MCF 10A (cell line): ENCODE data around the gene PCYT1B. TPM values are rescaled to one million over a fixed set of nuclear protein-coding genes. Genes with fewer than 3 reads are reported as not detected.

Experiments used
- BruUV-seq: library from RNA; stranded (reverse); fragments of 400-500 nt; replicated peaks from 2 replicates; lab custom pipeline; 2021; lab: Mats Ljungman, UMichigan
- CTCF ChIA-PET: fragments of 300-600 bp; sonication (Branson Sonifier 250); formaldehyde crosslinking; extraction: SDS; loops from one replicate; lab custom pipeline; 2021; ENCODE audit warnings: antibody characterized with exemption, inconsistent platforms; lab: Yijun Ruan, JAX
- POLR2A ChIA-PET: fragments of 300-600, 350-650 bp; sonication (Branson Sonifier 250); formaldehyde crosslinking; extraction: SDS; loops from one replicate; lab custom pipeline; 2020; ENCODE audit warnings: antibody characterized with exemption, inconsistent platforms; lab: Yijun Ruan, JAX
- DNase-seq: peaks from one replicate; pipeline ENCODE4 v3.0.0-alpha.2; 2018; ENCODE audit not compliant: unreplicated experiment
- H3K27ac Mint-ChIP-seq: one replicate; pipeline ENCODE4 v1.8.0; 2022; ENCODE audit warnings: mild to moderate bottlenecking, low read depth, mixed read lengths; ENCODE audit not compliant: unreplicated experiment
- H3K27me3 Mint-ChIP-seq: one replicate; pipeline ENCODE4 v1.8.0; 2022; ENCODE audit warnings: mixed read lengths; ENCODE audit not compliant: insufficient read depth, unreplicated experiment
- H3K36me3 Mint-ChIP-seq: one replicate; pipeline ENCODE4 v1.8.0; 2022; ENCODE audit warnings: mild to moderate bottlenecking, moderate library complexity, mixed read lengths; ENCODE audit not compliant: insufficient read depth, unreplicated experiment
- H3K4me1 Mint-ChIP-seq: one replicate; pipeline ENCODE4 v1.8.0; 2022; ENCODE audit warnings: mixed read lengths; ENCODE audit not compliant: insufficient read depth, unreplicated experiment
- H3K4me3 Mint-ChIP-seq: one replicate; pipeline ENCODE4 v1.8.0; 2022; ENCODE audit warnings: mild to moderate bottlenecking, moderate library complexity, mixed read lengths; ENCODE audit not compliant: unreplicated experiment
- H3K9me3 Mint-ChIP-seq: one replicate; pipeline ENCODE4 v1.8.0; 2022; ENCODE audit warnings: mixed read lengths; ENCODE audit not compliant: unreplicated experiment
- intact Hi-C: fragments of 100-400 bp; cut with micrococcal nuclease; formaldehyde crosslinking; loops from 2 replicates; pipeline ENCODE4 v1.14.1; 2022
- total RNA-seq: library from RNA; stranded (reverse); gene quantifications from 2 replicates; pipeline ENCODE4 v1.2.3, GENCODE V29; 2022
- TF ChIP-seq, protein P1 (sequence below): fragments of 200-600 bp; IDR thresholded peaks from one replicate; pipeline ENCODE4 v1.8.0; 2022; ENCODE audit warnings: antibody characterized with exemption, mild to moderate bottlenecking; ENCODE audit not compliant: unreplicated experiment

PCYT1B gene
- total RNA-seq, 1 experiment from 2014 or later = not detected

DNA sequence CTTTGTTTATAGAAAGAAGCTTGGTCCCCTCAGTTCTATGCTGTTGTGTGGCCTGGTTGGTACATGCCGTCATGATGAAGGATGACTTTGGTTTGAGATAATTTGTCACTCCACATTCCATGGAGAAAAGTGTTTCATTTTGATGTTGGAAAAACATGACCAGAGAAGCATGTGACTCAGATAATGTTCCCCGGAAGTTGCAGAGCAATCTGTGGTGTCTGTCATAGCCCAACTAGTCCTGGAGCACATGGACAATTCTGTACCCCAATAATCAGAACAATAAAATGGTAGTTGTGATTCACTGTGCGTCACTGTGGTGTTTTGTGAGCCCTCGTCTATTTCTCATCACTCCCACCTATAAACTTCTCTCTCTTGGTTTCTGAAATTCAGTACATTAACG, 97.0 kb downstream of the PCYT1B start:
- ChIA-PET CTCF (interaction anchor here (1.0 kb wide), 1 partner anchor 15 kb away, joined by 3 read pairs; no protein-coding TSS in a partner anchor), POLR2A (no interaction called here)
- Mint-ChIP-seq H3K4me3 (no peak overlapping the region), H3K27ac (no peak overlapping the region), H3K36me3 (no peaks in the 10 kb centered on the region), H3K9me3 (no peaks in the 10 kb centered on the region), H3K4me1 (no peaks in the 10 kb centered on the region), H3K27me3 (peaks cover 82% of the 10 kb centered on the region)
- no peak for DNase-seq
- intact Hi-C loops = no loop called here
- BruUV-seq = no TSS peak
- TF ChIP-seq, protein P1, sequence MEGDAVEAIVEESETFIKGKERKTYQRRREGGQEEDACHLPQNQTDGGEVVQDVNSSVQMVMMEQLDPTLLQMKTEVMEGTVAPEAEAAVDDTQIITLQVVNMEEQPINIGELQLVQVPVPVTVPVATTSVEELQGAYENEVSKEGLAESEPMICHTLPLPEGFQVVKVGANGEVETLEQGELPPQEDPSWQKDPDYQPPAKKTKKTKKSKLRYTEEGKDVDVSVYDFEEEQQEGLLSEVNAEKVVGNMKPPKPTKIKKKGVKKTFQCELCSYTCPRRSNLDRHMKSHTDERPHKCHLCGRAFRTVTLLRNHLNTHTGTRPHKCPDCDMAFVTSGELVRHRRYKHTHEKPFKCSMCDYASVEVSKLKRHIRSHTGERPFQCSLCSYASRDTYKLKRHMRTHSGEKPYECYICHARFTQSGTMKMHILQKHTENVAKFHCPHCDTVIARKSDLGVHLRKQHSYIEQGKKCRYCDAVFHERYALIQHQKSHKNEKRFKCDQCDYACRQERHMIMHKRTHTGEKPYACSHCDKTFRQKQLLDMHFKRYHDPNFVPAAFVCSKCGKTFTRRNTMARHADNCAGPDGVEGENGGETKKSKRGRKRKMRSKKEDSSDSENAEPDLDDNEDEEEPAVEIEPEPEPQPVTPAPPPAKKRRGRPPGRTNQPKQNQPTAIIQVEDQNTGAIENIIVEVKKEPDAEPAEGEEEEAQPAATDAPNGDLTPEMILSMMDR = no peak

DNA sequence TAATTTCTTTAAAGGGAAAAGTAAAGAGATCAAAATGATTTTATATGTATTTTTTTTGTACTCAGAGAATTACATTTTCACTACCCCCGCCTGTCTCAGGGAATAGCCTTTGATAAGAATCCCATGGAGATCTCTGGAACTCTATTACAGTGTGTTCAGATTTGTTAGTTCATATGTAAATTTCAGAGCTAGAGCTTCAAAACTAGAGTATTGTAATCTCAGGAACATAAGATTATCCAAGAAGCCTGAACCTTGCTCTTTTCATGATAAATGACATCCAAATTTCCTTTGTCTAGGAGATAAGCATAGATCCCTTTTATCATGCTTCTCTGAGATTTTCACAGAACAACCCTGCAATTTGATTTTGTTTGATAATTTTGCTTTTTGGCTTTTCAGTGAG, 99.2 kb downstream of the PCYT1B start:
- no peaks in the 10 kb centered on the region for H3K36me3 Mint-ChIP-seq
- TF ChIP-seq, protein P1 = no peak
- ChIA-PET CTCF (interaction anchor here (0.5 kb wide), 1 partner anchor 310 kb away, joined by 3 read pairs; no protein-coding TSS in a partner anchor), POLR2A (no interaction called here)
- no TSS peak for BruUV-seq
- intact Hi-C loops = no loop called here
- no peak for DNase-seq
- peaks cover 82% of the 10 kb centered on the region for H3K27me3 Mint-ChIP-seq
- H3K27ac Mint-ChIP-seq = no peak overlapping the region
- H3K9me3 Mint-ChIP-seq = no peaks in the 10 kb centered on the region
- no peak overlapping the region for H3K4me3 Mint-ChIP-seq
- H3K4me1 Mint-ChIP-seq = no peaks in the 10 kb centered on the region

DNA sequence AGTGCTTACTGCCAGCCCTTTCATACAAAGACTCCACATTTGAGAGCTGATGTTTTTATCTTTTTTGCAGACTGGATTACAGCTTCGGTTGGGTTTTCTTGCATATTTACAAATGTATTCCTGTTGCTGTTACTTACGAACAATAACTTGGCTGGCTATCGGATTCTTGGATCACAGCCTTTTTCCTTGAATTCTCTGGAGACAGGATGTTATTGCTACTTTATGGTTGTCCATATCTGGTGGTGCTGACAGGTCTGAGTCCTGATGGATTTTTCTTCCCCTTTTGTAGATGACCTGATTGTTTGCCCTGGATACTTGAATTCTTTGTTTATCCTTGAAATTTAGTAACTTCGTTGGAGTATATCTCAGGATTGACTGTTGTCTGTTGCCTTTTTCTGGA, 104.4 kb downstream of the PCYT1B start:
- intact Hi-C loops = no loop called here

DNA sequence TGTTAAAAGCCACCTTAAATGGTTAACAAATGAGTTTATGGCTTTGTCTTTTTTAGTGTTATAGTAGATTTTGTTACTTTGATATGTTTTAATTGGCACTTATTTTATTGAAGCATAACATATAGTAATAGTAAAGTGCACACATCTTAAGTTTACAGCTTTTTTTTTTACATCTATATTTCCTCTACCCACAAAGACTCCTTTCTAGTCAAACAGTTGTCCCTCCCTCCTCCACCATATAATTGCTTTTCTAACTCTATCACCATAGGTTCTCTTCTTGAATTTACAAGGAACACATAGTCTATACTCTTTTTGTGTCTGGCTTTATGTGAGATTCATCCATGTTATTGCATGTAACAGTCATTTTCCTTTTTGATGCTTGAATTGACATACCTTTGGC, 110.6 kb downstream of the PCYT1B start:
- H3K4me3 Mint-ChIP-seq = no peak overlapping the region
- no peaks in the 10 kb centered on the region for H3K4me1 Mint-ChIP-seq
- DNase-seq = no peak
- BruUV-seq = no TSS peak
- ChIA-PET POLR2A (no interaction called here), CTCF (no interaction called here)
- H3K27me3 Mint-ChIP-seq = peaks cover 36% of the 10 kb centered on the region
- TF ChIP-seq, protein P1 = no peak
- intact Hi-C loops = no loop called here
- no peaks in the 10 kb centered on the region for H3K9me3 Mint-ChIP-seq
- H3K27ac Mint-ChIP-seq = no peak overlapping the region
- H3K36me3 Mint-ChIP-seq = no peaks in the 10 kb centered on the region

More for the DNA sequence above, 104.4 kb downstream of the PCYT1B start:
- no TSS peak for BruUV-seq
- Mint-ChIP-seq H3K36me3 (no peaks in the 10 kb centered on the region), H3K9me3 (no peaks in the 10 kb centered on the region), H3K4me1 (no peaks in the 10 kb centered on the region), H3K27me3 (peaks cover 86% of the 10 kb centered on the region), H3K4me3 (no peak overlapping the region), H3K27ac (no peak overlapping the region)
- TF ChIP-seq, protein P1 = no peak
- POLR2A ChIA-PET = no interaction called here
- CTCF ChIA-PET = interaction anchor here (0.7 kb wide), 1 partner anchor 601 kb away, joined by 3 read pairs; no protein-coding TSS in a partner anchor
- DNase-seq = no peak
